SKM-1 (cell line): ENCODE data around the gene TRIP10.
"Not testable (repeated sequence)": the region's sequence is repeated elsewhere in the genome, so short reads cannot be mapped to it uniquely, and the experiment has no call there.

Source experiments
- DNase-seq: peaks from one replicate; lab custom pipeline; 2025; ENCODE audit not compliant: unreplicated experiment; lab: John Stamatoyannopoulos, UW

The TRIP10 gene

GRCh38 chr19:6740589-6741343 lies 1.3 kb downstream of the TRIP10 start:
- no peak for DNase-seq

GRCh38 chr19:6743066-6743465 lies 3.6 kb downstream of the TRIP10 start:
- DNase-seq, result no peak

- DNase-seq, result no peak
Measured at GRCh38 chr19:6743714-6744380, 4.4 kb downstream of the TRIP10 start.

- DNase-seq, result no peak
Measured at GRCh38 chr19:6744381-6745301, 5.2 kb downstream of the TRIP10 start.

GRCh38 chr19:6745965-6746364 lies 6.5 kb downstream of the TRIP10 start:
- no peak for DNase-seq

GRCh38 chr19:6748543-6748942 lies 9.1 kb downstream of the TRIP10 start:
- DNase-seq, result not testable (repeated sequence)

GRCh38 chr19:6750062-6750461 lies 10.6 kb downstream of the TRIP10 start:
- no peak for DNase-seq

- DNase-seq, result no peak
Measured at GRCh38 chr19:6751189-6751588, 11.7 kb downstream of the TRIP10 start.

GRCh38 chr19:6752256-6753177 lies 13.0 kb downstream of the TRIP10 start:
- DNase-seq, result no peak

- DNase-seq, result peak; percentile 92
Measured at GRCh38 chr19:6753178-6754031, 13.9 kb downstream of the TRIP10 start.

GRCh38 chr19:6754136-6754535 lies 14.7 kb downstream of the TRIP10 start:
- no peak for DNase-seq

GRCh38 chr19:6754653-6755463 lies 15.4 kb downstream of the TRIP10 start:
- no peak for DNase-seq

GRCh38 chr19:6760606-6761005 lies 21.1 kb downstream of the TRIP10 start:
- no peak for DNase-seq

GRCh38 chr19:6761053-6761676 lies 21.7 kb downstream of the TRIP10 start:
- DNase-seq, result no peak

- not testable (repeated sequence) for DNase-seq
Measured at GRCh38 chr19:6762253-6762797, 22.8 kb downstream of the TRIP10 start.

GRCh38 chr19:6765738-6766356 lies 26.4 kb downstream of the TRIP10 start:
- DNase-seq, result no peak

GRCh38 chr19:6766357-6767080 lies 27.0 kb downstream of the TRIP10 start:
- DNase-seq, result no peak
